Suppressor macrophage treated with lipopolysaccharide for 1 hour (primary cell): ENCODE measurements around the gene TLE2.
A peak's percentile ranks its signal among the peaks of the same experiment; 100 is the strongest.
"Not testable (repeated sequence)": the region's sequence is repeated elsewhere in the genome, so short reads cannot be mapped to it uniquely, and the experiment has no call there.

Experiments
- DNase-seq, 3 donors: peaks; one replicate each; pipeline ENCODE4 v3.0.0-alpha.2; 2020 to 2022

The TLE2 gene

GRCh38 chr19:2982983-2983350, 46.1 kb downstream of the TLE2 start:
- no peak for DNase-seq

- no peak for DNase-seq
These were observed 46.5 kb downstream of the TLE2 start for GRCh38 chr19:2982561-2982960.

- DNase-seq, result no peak
These were observed 47.2 kb downstream of the TLE2 start for GRCh38 chr19:2981898-2982297.

GRCh38 chr19:2978772-2979171, 50.3 kb downstream of the TLE2 start:
- no peak for DNase-seq

- no peak for DNase-seq
These were observed 50.8 kb downstream of the TLE2 start for GRCh38 chr19:2978166-2978767.

- no peak for DNase-seq
These were observed 51.3 kb downstream of the TLE2 start for GRCh38 chr19:2977746-2978138.

- DNase-seq, result peak; percentile 94 to 98 (median 95)
These were observed 51.9 kb downstream of the TLE2 start, which contains the start of gene TLE6 for GRCh38 chr19:2977001-2977745. Gene TLE6 (plus strand): TSS chr19:2977564. CDS start chr19:2978234, 670 bp downstream.

- DNase-seq, result no peak
These were observed 52.5 kb downstream of the TLE2 start for GRCh38 chr19:2976609-2977000.

- DNase-seq, result peak; percentile 77 to 81 (median 78)
These were observed 54.6 kb downstream of the TLE2 start for GRCh38 chr19:2974342-2975041.

GRCh38 chr19:2973229-2973628, 55.9 kb downstream of the TLE2 start:
- no peak for DNase-seq

GRCh38 chr19:2970201-2970835, 58.8 kb downstream of the TLE2 start:
- no peak for DNase-seq

- peak in 2 of 3 donors; percentile 17 to 33 for DNase-seq
These were observed 60.0 kb downstream of the TLE2 start for GRCh38 chr19:2969104-2969504.

- DNase-seq, result no peak
These were observed 61.1 kb downstream of the TLE2 start for GRCh38 chr19:2967972-2968371.

GRCh38 chr19:2964874-2965273, 64.2 kb downstream of the TLE2 start:
- no peak for DNase-seq

GRCh38 chr19:2963631-2964030, 65.4 kb downstream of the TLE2 start:
- not testable (repeated sequence) for DNase-seq

GRCh38 chr19:2963122-2963521, 66.0 kb downstream of the TLE2 start:
- DNase-seq, result no peak

GRCh38 chr19:2962018-2962670, 66.9 kb downstream of the TLE2 start:
- DNase-seq, result peak; percentile 76 to 94 (median 91)

- no peak for DNase-seq
These were observed 69.0 kb downstream of the TLE2 start for GRCh38 chr19:2960120-2960519.

GRCh38 chr19:2957160-2957559, 71.9 kb downstream of the TLE2 start:
- no peak for DNase-seq

- DNase-seq, result no peak
These were observed 76.1 kb downstream of the TLE2 start for GRCh38 chr19:2952953-2953481.

GRCh38 chr19:2950286-2951124, 78.6 kb downstream of the TLE2 start:
- peak; percentile 99 to 100 (median 100) for DNase-seq

GRCh38 chr19:2949939-2950285, 79.2 kb downstream of the TLE2 start:
- DNase-seq, result peak; percentile 19 to 38 (median 31)
